ENCODE results near the gene SEPTIN8. TPM values are rescaled to one million over a fixed set of nuclear protein-coding genes. Genes with fewer than 3 reads are reported as not detected.

SEPTIN8 gene
- total RNA-seq, 2 experiments from 2014 or later = 32.5 TPM

- ChIA-PET POLR2A (no interaction called here), CTCF (interaction anchor here (1.2 kb wide), 1 partner anchor 75 kb away, joined by 3 read pairs; no protein-coding TSS in a partner anchor)
Observed at GRCh38 chr5:132744659-132745058, 32.4 kb downstream of the SEPTIN8 start.

DNA sequence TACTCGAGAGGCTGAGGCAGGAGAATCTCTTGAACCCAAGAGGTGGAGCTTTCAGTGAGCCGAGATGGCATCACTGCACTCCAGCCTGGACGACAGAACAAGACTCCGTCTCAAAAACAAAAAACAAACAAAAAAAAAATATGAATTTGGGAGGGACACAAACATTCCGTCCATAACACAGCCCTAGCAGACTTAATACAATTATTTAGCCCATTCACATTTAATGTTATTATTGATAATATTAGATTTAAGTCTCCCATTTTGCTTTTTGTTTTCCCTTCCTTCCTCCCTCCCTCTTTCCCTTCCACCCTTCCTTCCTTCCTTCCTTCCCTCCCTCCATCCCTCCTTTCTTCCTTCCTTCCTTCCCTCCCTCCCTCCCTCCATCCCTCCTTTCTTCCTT lies 34.4 kb downstream of the SEPTIN8 start:
- ChIA-PET CTCF (no interaction called here), POLR2A (no interaction called here)

DNA sequence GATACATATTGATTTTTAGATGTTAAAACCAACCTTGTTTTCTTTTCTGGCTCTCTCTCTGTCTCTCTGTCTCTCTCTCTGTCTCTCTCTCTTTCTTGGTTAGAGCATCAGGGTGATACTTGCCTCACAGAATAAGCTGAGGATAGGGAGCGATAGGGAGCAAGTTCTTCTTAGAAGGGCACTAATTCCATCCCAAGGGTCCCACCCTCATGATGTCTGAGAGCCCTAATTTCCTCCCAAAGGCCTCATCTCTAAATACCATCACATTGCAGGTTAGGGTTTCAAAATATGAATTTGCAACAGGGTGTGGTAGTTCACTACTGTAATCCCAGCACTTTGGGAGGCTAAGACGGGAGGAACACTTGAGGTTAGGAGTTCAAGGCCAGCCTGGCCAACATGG lies 34.9 kb downstream of the SEPTIN8 start:
- ChIA-PET CTCF (no interaction called here), POLR2A (no interaction called here)

DNA sequence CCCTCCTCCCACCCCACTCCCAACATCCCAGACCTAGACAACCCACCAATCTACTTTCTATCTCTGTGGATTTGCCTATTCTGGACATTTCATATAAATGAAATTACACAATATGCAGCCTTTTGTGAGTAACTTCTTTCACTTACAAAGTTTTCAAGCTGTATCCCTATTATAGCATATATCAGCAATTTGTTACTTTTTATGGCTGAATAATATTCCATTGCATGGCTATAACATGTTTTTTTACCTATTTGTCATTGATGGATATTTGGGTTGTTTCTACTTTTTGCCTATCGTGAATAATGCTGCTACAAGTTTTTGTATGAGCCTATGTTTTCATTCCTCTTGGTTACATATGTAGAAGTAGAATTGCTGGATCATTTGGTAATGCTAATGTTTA lies 37.8 kb downstream of the SEPTIN8 start:
- ChIA-PET POLR2A (no interaction called here), CTCF (interaction anchor here (0.7 to 1.3 kb wide), 2 partner anchors 8 to 10 kb away, joined by 3 to 9 read pairs; partner anchors contain the start of gene CCNI2)

GRCh38 chr5:132737982-132738681 lies 38.9 kb downstream of the SEPTIN8 start:
- CTCF ChIA-PET = interaction anchor here (0.9 to 2.3 kb wide), 5 partner anchors 9 to 238 kb away, joined by 3 to 11 read pairs (median 4); partner anchors contain the start of gene CCNI2
- POLR2A ChIA-PET = interaction anchor here (0.6 to 2.0 kb wide), 6 partner anchors 9 to 240 kb away, joined by 3 to 23 read pairs (median 3); partner anchors contain the start of genes CCNI2 and RAD50

DNA sequence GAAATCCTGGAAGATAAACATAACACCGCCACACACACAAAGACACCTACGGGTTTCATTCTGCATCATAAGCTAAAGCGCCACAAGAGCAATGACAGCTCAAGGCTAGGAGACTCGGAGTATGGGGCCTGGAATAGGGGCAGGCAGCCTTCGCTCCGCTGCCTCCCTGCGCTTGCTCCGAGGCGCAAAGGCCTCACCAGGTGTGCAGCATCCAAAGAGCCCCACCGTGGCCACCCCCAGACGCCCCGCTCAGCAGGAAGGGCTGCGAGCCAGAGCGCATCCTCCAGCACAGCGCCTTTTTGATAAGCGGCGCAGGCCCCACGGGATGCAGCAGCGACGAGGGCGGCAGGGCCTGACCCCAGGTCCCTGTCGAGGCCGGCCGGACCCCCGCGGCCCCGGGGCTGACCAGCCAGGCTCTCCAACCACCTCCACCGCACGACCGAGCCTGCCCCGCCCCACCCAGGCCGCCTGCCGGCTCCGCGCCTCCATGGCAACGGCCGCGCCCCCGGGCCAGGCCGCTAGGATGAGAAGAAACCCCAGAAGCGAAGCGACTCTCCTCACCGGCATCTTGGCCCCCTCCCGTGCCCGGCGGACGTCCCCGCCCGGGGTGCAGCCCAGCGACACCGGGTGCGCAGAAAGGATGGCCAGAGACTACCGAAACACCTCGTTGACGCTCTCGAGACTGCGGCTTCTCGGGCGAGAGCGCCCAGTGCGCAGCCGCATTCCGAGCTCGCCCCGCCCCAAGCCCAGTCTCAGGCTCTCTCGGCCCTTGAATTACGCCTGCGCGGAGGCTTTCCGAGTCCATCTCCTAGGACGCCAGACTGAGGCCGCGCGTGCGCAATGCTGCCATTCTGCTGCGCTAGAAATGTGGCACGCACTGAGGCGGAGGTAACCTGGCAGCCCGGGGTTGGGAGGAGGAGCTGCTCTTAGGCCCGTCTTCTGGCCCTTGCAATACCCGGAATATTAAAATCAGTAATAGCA lies 39.9 kb downstream of the SEPTIN8 start, which contains the start of gene KIF3A:
KIF3A (minus strand) TSS at position 694 of the 981 bp plus-strand sequence; CDS start at position 567, 127 bp downstream.
- CTCF ChIA-PET = interaction anchor here (0.9 to 2.3 kb wide), 6 partner anchors 9 to 237 kb away, joined by 3 to 11 read pairs (median 4); partner anchors contain the start of gene CCNI2
- POLR2A ChIA-PET = interaction anchor here (0.6 to 2.0 kb wide), 7 partner anchors 10 to 239 kb away, joined by 3 to 23 read pairs (median 3); partner anchors contain the start of genes CCNI2 and RAD50

DNA sequence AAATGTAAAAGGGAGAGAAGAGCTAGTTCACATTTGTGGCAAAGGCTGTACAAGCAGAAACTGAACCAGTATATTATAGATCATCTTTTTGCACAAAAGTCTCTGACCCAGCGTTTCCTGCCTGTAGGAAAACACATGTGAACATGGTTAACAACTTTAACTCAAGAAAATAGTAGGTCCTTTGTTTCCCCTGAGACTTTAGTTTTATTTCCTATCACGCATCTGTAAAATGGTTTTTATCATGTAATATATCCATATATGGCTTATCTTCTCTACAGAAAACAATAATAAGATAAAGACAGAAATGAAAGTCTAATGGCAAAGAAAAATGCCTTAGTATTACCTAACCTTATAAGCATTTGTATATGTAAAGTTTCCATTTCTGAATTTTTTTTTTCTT lies 42.4 kb downstream of the SEPTIN8 start:
- ChIA-PET CTCF (no interaction called here), POLR2A (no interaction called here)

GRCh38 chr5:132733499-132734148 lies 43.4 kb downstream of the SEPTIN8 start:
- ChIA-PET POLR2A (no interaction called here), CTCF (interaction anchor here (1.0 kb wide), 1 partner anchor 87 kb away, joined by 3 read pairs; no protein-coding TSS in a partner anchor)

DNA sequence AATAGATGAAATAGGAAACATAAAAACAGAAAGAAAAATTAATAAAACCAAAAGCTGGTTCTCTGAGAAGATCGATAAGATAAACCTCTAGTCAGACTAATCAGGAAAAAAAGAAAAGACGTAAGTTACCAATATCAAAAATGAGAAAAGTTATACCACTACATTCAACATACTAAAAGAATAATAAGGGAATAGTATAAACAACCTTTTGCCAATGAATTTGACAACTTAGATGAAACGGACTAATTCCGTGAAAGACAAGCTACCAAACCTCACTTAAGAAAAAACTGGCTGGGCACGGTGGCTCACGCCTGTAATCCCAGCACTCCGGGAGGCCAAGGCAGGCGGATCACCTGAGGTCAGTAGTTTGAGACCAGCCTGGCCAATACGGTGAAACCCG lies 47.1 kb downstream of the SEPTIN8 start:
- POLR2A ChIA-PET = no interaction called here

DNA sequence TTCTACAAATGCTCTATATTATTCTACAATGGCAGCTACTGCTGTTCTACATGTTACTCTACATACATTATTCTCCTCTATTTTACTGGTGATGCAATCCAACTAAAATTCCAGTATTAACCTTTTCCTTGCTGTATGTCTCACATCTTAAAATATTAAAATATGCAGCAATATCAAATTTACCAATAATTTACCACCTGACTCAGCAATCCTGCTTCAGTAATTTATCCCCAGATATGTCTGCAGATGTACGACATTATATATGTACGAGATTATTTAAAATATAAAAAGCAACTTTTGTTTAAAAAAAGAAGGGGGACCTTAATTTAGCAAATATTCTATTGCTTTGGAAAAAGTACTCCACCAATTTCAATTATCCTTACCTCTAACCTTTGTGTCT lies 51.3 kb downstream of the SEPTIN8 start:
- POLR2A ChIA-PET = no interaction called here
- CTCF ChIA-PET = no interaction called here

More for the DNA sequence above, 47.1 kb downstream of the SEPTIN8 start:
- CTCF ChIA-PET = interaction anchor here (0.6 to 0.9 kb wide), 2 partner anchors 203 to 392 kb away, joined by 3 read pairs; no protein-coding TSS in a partner anchor

DNA sequence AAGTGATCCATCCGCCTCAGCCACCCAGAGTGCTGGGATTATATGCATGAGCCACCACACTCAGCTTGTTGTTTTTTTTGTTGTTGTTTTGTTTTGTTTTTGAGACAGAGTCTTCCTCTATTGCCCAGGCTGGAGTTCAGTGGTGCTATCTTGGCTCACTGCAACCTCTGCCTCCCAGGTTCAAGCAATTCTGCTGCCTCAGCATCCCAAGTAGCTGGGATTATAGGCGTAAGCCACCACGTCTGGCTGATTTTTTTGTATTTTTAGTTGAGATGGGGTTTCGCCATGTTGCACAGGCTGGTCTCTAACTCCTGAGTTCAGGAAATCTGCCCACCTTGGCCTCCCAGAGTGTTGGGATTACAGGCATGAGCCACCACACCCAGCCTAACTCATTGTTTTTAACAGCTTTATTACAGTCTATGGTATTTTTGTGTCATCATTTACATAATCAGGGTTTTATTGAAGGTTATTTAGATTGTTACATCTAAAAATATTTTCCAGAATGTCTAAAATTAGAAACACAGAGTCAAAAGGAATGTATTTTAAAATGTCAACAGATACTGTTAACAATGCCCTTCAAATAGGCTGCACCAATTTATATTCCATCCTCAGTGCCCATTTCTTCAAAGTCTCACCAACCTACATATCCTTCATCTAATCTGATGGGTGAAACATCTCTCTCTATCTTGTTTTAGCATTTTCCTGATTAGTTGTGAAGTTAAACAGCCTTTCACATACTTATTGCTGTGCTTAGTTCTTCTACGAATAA lies 58.3 kb downstream of the SEPTIN8 start:
- CTCF ChIA-PET = interaction anchor here (1.2 kb wide), 1 partner anchor 117 kb away, joined by 3 read pairs; no protein-coding TSS in a partner anchor

DNA sequence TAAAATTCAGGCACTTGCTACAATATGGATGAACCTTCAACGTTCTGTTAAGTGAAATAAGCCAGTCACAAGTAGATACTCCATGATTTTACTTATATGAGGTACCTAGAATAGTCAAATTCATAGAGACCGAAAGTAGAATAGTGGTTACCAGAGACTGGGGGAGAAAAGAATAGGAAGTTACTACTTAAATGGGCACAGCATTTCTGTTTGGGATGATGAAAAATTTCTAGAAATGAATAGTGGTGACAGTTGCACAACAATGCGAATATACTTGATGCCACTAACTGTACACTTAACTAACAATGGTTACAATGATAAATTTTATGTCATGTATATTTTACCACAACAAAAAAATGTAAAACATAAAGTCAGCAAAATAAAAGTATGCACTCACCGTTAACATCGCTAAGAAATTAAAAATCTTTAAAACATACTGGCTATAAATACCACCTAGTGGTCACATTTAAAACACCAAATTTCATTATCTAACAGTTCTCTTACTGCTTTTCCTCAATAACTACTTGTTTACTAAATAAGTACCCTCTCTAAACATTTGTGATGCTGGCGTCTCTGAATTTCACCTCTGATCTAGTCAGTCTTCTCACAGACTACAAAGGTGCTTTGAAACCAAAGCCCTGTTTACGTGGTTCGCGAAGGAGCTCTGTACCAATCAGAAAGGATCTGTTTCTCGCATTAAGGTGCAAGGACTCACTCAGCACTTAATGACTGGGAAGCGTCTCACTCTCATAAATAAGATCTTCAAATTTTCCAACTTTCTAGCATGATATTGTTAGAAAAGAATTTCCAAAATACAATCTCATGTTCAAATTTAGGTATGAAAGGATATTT lies 62.4 kb downstream of the SEPTIN8 start:
- ChIA-PET CTCF (interaction anchor here (0.7 kb wide), 1 partner anchor 76 kb away, joined by 4 read pairs; no protein-coding TSS in a partner anchor), POLR2A (no interaction called here)

More for the DNA sequence above, 58.3 kb downstream of the SEPTIN8 start:
- POLR2A ChIA-PET = no interaction called here

- CTCF ChIA-PET = interaction anchor here (1.0 to 1.7 kb wide), 2 partner anchors 168 to 181 kb away, joined by 3 to 4 read pairs; no protein-coding TSS in a partner anchor
- POLR2A ChIA-PET = interaction anchor here (0.7 kb wide), 1 partner anchor 161 kb away, joined by 4 read pairs; no protein-coding TSS in a partner anchor
Observed at GRCh38 chr5:132708645-132709044, 68.4 kb downstream of the SEPTIN8 start.

DNA sequence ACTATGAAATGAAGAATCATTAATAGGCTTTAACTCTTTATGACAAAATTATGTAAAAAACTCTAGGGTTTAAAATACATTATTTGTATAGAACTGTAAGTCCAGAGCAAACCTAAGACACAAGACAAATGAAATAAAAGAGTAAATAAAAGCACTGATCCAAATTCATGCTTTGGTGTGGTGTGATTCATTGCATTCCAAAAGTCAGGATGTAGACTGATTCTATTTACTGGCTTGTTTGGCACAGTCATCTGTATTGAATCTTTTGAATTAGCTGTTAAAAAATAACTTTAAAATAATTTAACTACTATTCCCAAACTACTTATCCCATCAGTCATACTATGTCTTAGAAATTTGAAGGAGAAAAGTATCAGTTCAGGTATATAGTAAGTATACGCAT lies 72.2 kb downstream of the SEPTIN8 start:
- POLR2A ChIA-PET = no interaction called here

More for the DNA sequence above, 72.2 kb downstream of the SEPTIN8 start:
- CTCF ChIA-PET = no interaction called here
